Activated CD4-positive, CD25-positive, alpha-beta regulatory T cell treated with anti-CD3 and anti-CD28 coated beads, Interleukin-2, amount 50 U/mL, for 72 hours (primary cell): ENCODE measurements around the gene GNL3.
"Not testable (repeated sequence)": the region's sequence is repeated elsewhere in the genome, so short reads cannot be mapped to it uniquely, and the experiment has no call there.

Experiments used
- DNase-seq: peaks from one replicate; pipeline ENCODE4 v3.0.0; 2021

GNL3 gene

DNA sequence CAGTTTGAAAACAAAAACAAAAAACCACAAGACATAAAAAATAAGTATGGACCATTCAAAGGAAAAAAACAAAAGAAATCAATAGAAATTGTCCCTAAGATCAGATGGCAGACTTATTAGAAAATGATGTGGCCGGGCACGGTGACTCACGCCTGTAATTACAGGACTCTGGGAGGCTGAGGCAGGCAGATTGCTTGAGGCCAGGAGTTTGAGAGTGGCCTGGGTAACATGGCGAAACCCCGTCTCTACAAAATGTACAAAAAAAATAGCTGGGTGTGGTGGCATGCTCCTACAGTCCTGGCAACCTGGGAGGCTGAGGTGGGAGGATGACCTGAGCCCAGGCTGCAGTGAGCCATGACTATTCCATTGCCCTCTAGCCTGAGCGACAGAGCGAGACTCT lies 36.7 kb downstream of the GNL3 start:
- no peak for DNase-seq

DNA sequence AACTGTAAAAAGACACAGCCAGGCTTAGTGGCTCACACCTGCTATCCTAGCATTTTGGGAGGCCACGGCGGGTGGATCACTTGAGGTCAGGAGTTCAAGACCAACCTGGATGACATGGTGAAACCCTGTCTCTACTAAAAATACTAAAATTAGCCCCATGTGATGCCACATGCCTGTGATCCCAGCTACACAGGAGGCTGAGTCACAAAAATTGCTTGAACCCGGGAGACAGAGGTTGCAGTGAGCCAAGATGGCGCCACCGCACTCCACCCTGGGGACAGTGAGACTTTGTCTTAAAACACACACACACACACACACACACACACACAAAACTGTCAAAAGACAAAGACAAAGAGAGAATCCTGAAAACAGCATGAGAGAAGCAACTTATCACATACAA lies 38.1 kb downstream of the GNL3 start:
- no peak for DNase-seq

DNA sequence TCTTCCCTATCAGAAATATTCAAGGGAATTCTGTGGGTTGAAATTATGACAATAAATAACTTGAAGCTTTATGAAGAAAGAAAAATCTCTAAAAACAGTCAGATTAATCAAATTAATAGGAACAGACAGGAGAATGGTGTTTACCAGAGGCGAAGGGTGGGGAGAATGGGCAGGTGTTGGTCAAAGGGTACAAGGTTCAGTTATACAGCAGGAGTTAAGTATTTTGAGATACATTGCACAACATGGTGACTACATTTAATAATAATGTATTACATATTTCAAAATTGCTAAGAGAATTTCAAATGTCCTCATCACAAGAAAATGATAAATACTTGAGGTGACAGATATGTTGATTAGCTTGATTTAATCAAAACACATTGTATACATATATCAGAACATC lies 38.7 kb downstream of the GNL3 start:
- DNase-seq, result no peak

DNA sequence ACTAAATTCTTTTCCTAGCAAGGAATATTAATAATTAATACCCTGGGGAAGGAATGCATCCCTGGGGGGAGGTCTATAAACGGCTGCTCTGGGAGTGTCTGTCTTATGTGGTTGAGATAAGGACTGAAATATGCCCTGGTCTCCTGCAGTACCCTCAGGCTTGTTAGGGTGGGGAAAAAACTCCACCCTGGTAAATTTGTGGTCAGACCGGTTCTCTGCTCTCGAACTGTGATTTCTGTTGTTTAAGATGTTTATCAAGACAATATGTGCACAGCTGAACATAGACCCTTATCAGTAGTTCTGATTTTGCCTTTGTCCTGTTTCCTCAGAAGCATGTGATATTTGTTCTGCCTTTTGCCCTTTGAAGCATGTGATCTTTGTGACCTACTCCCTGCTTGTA lies 42.9 kb downstream of the GNL3 start:
- DNase-seq, result not testable (repeated sequence)

DNA sequence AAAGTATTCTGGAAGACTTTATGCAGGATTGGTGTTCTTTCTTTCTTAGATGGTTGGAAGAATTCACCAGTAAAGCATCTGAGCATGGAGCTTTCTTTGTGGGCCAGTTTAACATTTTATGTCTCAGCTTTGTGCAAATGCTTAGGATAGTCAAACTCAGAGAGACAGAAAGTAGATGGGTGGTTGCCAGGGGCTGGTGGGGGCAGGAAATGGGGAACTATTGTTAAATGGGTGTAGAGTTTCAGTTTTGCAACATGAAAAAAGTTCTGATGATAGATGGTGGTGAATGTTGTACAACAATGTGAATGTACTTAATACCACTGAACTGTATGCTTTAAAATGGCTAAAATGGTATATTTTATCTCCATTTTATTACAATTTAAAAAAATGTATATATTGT lies 44.8 kb downstream of the GNL3 start:
- DNase-seq, result no peak

DNA sequence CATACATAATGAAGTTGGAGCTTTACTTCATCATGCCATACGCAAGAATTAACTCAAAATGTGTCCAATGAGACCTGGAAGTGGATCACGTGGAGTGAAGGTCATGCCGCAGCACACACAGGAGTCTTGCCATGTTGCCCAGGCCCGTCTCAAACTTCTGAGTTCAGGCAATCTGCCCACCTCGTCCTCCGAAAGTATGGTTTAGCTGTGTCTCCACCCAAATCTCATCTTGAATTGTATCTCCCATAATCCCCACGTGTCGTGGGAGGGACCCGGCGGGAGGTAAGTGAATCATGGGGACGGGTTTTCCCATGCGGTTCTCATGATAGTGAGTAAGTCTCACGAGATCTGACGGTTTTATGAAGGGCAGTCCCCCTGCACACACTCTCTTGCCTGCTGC lies 45.8 kb downstream of the GNL3 start:
- DNase-seq, result no peak

DNA sequence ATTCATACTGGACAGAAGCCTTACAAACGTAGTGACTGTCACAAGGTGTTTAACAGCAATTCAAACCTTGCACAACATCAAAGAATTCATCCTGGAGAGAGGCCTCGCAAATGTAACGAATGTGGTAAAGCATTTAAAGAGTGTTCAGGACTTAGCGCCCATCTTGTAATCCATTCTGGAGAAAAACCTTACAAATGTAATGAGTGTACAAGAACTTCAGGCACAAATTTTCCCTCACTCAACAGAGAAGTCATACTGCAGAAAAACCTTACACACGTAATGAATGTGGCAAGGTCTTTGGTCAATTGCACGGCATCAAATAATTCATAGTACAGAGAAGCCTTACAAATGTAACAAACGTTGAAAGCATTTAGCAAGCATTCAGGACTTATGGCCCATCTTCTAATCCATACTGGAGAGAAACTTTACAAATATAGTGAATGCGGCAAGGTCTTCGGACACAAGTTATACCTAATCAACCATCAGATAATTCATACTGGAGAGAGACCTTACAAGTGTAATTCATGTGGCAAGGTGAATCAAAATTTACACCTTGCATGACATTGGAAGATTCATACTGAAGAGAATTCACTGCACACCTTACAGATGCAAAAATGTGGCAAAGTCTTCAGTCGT lies 47.5 kb downstream of the GNL3 start:
- DNase-seq, result no peak

DNA sequence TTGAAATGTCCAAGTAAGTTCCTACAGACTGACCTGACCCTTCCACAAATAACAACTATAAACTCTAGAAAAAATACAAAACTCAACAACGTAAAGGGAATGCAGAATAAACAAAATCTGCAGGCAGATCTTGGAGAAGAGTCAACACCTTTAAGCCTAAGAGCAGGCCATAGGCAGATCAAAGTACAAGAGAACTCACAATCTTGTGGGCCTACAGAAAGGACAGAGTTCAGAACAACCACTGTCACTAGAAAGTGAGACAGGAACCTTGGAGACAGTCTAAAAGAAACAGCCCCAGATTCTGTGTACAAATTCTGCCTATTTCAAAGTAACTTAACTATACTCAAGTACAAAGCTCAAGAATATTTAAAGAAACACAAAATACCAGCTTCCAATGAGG lies 53.9 kb downstream of the GNL3 start:
- DNase-seq, result no peak

DNA sequence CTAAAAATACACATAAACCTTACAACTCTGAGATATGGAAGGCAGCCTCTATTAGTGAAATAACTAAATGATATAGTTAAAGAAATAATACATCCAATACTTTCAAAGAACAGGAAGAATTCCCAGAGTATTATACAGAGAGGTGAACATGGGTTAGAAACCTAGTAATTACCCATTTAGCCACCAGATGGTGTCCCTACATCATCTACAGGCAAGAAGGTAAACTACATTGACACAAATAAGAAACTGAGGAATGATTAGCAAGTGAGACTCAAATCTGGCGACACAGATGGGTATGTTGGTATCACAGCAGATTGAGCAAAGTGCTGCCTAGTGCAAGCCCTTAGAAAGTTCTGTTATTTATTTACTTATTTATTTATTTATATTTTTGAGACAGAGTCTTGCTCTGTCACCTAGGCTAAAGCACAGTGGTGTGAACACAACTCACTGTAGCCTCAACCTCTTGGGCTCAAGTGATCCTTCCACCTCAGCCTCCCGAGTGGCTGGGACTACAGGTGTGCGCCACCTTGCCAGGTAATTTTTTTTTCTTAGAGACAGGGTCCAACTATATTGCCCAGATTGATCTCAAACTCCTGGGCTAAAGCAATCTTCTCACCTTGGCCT lies 56.7 kb downstream of the GNL3 start:
- no peak for DNase-seq

DNA sequence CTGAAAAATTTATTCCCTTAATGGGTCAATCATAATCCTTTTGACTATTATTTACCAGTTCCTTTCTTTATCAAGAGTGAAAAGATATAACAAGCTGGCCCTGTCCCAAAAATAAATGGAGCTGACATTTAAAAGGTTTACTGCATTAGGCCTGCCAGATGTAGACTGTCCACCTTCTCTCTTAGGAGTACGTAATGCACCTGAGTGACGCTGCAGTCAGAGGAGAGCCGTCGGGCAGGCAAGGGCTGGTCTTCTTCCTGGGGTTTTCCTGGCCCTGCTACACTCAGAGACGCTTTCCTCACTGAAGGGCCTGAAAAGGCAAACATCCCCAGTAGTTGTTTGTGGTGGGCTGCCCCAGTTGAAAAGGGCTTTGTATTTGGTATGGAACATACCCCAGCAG lies 57.3 kb downstream of the GNL3 start:
- DNase-seq, result no peak

DNA sequence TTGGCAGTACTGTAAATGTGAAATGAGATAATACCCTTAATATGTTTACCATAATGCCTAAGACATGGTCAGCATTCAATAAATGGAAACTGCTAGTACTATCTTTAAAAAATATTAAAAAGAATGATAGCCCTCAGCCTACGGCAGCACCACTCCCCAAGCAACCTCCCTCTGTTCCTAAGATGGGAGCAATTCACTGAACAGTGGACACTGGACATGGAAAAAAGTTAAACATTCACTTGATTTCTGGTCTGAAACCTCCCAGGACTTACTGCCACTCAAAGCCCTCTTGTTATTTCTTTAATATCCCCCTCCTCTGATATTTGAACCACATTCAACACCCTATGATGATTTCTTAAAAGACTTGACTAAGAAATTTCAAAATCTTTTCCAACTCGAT lies 57.9 kb downstream of the GNL3 start:
- no peak for DNase-seq
